Suprapubic skin (tissue), 4 donors: ENCODE measurements around the gene ADD2. TPM values are rescaled to one million over a fixed set of nuclear protein-coding genes. Genes with fewer than 3 reads are reported as not detected.

Source experiments
- DNase-seq, 2 donors: peaks; one replicate each; pipeline ENCODE4 v3.0.0-alpha.2; 2019; ENCODE audit warnings: low spot score in 2 of 2
- H3K27ac ChIP-seq: fragments of 200-600 bp; sonication (generic); one replicate; pipeline ENCODE4 v1.5.1; 2019
- H3K27me3 ChIP-seq: fragments of 200-600 bp; sonication (generic); one replicate; pipeline ENCODE4 v1.5.1; 2019
- H3K36me3 ChIP-seq: fragments of 200-600 bp; sonication (generic); one replicate; pipeline ENCODE4 v1.5.1; 2019
- H3K4me1 ChIP-seq: fragments of 200-600 bp; sonication (generic); one replicate; pipeline ENCODE4 v1.5.1; 2019
- H3K4me3 ChIP-seq: fragments of 200-600 bp; sonication (generic); one replicate; pipeline ENCODE4 v1.5.1; 2019; ENCODE audit warnings: mild to moderate bottlenecking
- H3K9me3 ChIP-seq: fragments of 200-600 bp; sonication (generic); one replicate; pipeline ENCODE4 v1.5.1; 2019
- EP300 ChIP-seq: sonication (generic); formaldehyde crosslinking; IDR thresholded peaks from one replicate; pipeline ENCODE4 v1.6.1; 2017; ENCODE audit warnings: antibody characterized with exemption
- POLR2A ChIP-seq, 2 donors: fragments of 450-650 bp; IDR thresholded peaks; one replicate each; pipeline ENCODE4 v1.6.1; 2017; ENCODE audit warnings: antibody characterized with exemption in 2 of 2, mild to moderate bottlenecking in 2 of 2, moderate library complexity in 2 of 2
- POLR2AphosphoS5 ChIP-seq, 3 donors: sonication (generic); formaldehyde crosslinking; IDR thresholded peaks; one replicate each; pipeline ENCODE4 v1.6.1; 2017; ENCODE audit warnings: antibody characterized with exemption in 3 of 3
- WGBS: methylation state at CpG from one replicate; pipeline ENCODE4 v1.1.5; 2018; 5-methylcytosine and 5-hydroxymethylcytosine counted together
- total RNA-seq, 4 donors: library from RNA; depleted of rRNA; stranded (reverse); fragments of >200 nt; gene quantifications; one replicate each; pipeline ENCODE4 v1.1.0, GENCODE V29; 2016
- TF ChIP-seq, protein P1 (sequence below), 2 donors: fragments of 200-600 bp in 1 of 2; fragments of 450-650 bp in 1 of 2; sonication (generic) in 1 of 2; IDR thresholded peaks; one replicate each; pipeline ENCODE4 v1.5.1; 2016 to 2019; ENCODE audit warnings: antibody characterized with exemption in 2 of 2, mild to moderate bottlenecking in 1 of 2, moderate library complexity in 1 of 2

The ADD2 gene
- total RNA-seq, 4 donors from 2014 or later: 1.4 to 2.3 (median 1.5) TPM

DNA sequence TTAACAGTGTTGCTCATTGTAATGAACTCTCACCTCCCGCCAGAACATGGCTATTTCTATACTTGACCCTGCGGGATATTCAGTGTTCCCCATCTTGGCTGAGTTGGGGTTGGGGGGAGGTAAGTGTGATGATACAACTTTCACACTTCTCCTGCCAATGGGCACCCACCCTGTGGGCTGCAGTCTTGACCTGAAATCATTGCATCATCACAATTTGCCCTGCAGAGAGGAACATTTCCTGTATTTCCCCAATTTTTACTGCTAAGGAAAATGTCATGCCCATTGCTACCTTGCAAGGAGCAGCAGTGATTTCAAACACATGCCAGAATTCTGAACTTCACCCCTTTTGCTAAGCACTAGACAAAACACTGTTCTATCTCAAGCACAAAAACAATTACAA, 92.1 kb downstream of the ADD2 start:
- H3K27ac ChIP-seq: no peak overlapping the region
- DNase-seq: peak in 1 of 2 donors; percentile 9
- H3K9me3 ChIP-seq: no peaks in the 10 kb centered on the region
- no peak overlapping the region for H3K4me3 ChIP-seq
- TF ChIP-seq, protein P1, sequence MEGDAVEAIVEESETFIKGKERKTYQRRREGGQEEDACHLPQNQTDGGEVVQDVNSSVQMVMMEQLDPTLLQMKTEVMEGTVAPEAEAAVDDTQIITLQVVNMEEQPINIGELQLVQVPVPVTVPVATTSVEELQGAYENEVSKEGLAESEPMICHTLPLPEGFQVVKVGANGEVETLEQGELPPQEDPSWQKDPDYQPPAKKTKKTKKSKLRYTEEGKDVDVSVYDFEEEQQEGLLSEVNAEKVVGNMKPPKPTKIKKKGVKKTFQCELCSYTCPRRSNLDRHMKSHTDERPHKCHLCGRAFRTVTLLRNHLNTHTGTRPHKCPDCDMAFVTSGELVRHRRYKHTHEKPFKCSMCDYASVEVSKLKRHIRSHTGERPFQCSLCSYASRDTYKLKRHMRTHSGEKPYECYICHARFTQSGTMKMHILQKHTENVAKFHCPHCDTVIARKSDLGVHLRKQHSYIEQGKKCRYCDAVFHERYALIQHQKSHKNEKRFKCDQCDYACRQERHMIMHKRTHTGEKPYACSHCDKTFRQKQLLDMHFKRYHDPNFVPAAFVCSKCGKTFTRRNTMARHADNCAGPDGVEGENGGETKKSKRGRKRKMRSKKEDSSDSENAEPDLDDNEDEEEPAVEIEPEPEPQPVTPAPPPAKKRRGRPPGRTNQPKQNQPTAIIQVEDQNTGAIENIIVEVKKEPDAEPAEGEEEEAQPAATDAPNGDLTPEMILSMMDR (IDR thresholded peaks at IDR 0.05): no peak
- TF ChIP-seq POLR2A (IDR thresholded peaks at IDR 0.05) (no peak), EP300 (no peak), POLR2AphosphoS5 (IDR thresholded peaks at IDR 0.05) (no peak)
- H3K4me1 ChIP-seq: no peaks in the 10 kb centered on the region
- no peaks in the 10 kb centered on the region for H3K36me3 ChIP-seq
- H3K27me3 ChIP-seq: no peaks in the 10 kb centered on the region
- 100% methylated on average over 2 of the region's 2 CpGs for WGBS

DNA sequence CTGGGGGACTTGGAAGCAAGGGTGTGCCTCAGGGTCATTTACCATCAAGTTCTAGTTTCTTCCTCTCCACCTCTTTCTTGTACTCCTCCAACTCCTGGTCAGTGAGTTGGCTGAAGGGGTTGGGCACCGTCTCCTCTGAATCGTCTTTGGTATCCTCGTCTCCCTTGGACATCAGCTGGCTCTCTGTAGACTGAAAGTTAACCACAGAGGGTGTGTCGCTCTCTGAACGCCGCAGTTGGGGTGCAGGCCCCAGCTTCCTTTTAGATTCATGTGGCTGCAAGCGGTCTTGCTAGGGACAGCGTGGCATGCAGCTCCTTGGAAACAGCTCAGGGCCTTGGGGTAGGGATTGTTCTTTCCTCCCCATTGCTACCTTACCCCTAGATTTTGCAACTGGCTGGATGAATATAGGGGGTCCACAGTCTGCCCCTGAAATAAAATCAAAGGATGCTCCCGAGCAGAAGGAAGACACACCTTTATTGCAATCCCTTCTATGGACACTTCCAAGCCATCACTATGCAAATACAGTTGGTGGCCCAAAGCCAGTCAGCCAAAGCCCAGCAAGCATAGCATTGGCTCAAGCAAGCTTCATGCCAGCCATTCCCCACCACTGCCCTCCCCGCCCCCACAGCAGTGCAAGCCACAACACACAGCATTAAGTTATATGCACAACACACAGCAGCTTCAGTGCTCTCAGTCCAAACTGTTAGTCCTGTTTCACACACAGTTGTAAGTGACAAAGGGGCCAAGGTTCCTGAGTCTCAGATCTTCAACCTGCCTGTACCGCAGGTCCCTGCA, 93.2 kb downstream of the ADD2 start:
- DNase-seq: peak in 1 of 2 donors; percentile 61
- no peaks in the 10 kb centered on the region for H3K9me3 ChIP-seq
- no peak for TF ChIP-seq EP300
- TF ChIP-seq POLR2AphosphoS5 (IDR thresholded peaks at IDR 0.05): no peak
- no peak for TF ChIP-seq POLR2A (IDR thresholded peaks at IDR 0.05)
- TF ChIP-seq, protein P1 (IDR thresholded peaks at IDR 0.05): no peak
- H3K4me1 ChIP-seq: no peaks in the 10 kb centered on the region
- H3K4me3 ChIP-seq: no peak overlapping the region
- H3K27me3 ChIP-seq: no peaks in the 10 kb centered on the region
- H3K36me3 ChIP-seq: no peaks in the 10 kb centered on the region
- no peak overlapping the region for H3K27ac ChIP-seq
- WGBS: 93% methylated on average over 11 of the region's 11 CpGs

DNA sequence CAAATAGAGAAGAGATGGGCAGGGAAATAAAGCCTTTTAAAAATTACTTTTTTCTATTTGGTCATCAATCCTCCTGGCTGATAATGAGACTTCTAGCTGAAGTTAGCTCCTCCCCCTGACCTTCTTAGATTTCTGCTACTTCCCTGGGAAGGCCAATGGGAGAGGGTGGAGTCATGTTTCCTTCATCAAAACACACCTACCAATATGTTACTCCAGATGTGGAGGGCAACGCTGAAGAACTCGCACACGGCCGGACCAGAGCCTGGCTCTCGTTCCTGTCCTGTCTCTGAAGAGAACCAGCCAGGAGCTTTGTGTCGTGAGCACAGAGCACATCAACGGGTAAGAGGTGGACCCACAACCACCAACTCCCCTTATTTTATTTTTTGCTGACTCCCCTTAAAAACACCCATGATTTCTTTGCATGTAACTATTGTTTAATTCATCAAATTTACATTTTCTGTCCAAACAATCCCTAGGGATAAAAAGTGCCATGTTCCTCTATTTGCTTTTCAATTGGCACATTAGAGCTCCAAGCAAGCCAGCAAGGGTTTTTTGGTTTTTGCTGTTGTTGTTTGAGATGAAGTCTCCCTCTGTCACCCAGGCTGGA, 94.9 kb downstream of the ADD2 start:
- Histone ChIP-seq H3K4me1 (no peaks in the 10 kb centered on the region), H3K27me3 (no peaks in the 10 kb centered on the region), H3K9me3 (no peaks in the 10 kb centered on the region), H3K4me3 (no peak overlapping the region), H3K27ac (no peak overlapping the region), H3K36me3 (no peaks in the 10 kb centered on the region)
- peak in 1 of 2 donors; percentile 4 for DNase-seq
- TF ChIP-seq POLR2AphosphoS5 (IDR thresholded peaks at IDR 0.05): no peak
- TF ChIP-seq EP300: no peak
- TF ChIP-seq, protein P1 (IDR thresholded peaks at IDR 0.05): no peak
- TF ChIP-seq POLR2A (IDR thresholded peaks at IDR 0.05): no peak
- 53% methylated on average over 7 of the region's 7 CpGs for WGBS

DNA sequence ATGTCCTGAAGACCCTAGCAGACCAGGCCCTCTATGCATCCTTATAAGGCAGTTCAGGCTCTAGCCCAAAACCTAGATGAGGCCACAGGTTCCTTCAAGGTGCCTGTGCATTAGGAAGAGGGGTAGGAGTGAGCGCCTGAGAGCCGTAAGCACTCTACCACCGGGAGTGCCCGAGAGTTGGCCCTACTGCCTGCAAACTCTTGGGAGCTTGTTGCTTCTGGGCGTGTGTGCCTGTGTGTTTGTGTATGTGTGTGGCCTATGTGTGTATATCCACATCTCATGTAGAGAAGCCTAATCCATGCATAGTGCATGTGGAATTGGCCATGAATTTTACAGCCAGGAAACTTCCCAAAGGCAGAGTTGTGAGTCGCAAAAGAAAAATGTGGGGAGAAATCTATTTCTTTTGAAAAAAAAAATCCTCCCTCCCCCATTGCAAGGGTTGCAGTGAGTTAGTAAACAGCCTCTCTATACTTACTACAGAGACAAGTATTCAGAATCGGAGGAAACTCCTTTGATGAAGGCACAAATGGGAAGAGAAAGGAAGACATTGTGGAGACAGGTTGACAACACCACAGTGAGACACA, 96.8 kb downstream of the ADD2 start:
- Histone ChIP-seq H3K9me3 (no peaks in the 10 kb centered on the region), H3K4me3 (no peak overlapping the region), H3K4me1 (no peaks in the 10 kb centered on the region), H3K27ac (no peak overlapping the region), H3K36me3 (no peaks in the 10 kb centered on the region), H3K27me3 (peaks cover 3% of the 10 kb centered on the region)
- WGBS: 81% methylated on average over 7 of the region's 7 CpGs
- peak in 1 of 2 donors; percentile 23 for DNase-seq
- TF ChIP-seq, protein P1 (IDR thresholded peaks at IDR 0.05): no peak
- TF ChIP-seq POLR2AphosphoS5 (IDR thresholded peaks at IDR 0.05): no peak
- TF ChIP-seq EP300: no peak
- TF ChIP-seq POLR2A (IDR thresholded peaks at IDR 0.05): no peak

DNA sequence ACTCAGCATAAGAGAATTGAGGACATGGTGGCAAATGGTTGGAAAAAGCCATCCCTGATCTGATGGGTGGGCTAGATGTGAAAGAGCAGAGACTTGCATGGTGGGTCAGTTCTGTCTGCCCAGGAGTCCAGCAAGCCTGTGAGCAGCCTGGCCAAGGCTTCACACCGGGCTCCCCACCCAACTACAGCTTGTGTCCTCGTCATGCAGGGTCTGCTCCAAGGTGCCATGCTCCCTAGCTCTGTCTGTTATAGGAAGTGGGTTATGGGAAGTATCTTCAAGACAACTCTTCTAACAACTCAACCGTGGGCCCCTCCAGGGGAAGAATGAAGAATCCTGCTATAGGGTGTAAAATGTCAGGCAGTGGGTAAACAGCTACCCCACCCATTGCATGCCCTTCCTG, 97.4 kb downstream of the ADD2 start:
- Histone ChIP-seq H3K4me3 (no peak overlapping the region), H3K9me3 (no peaks in the 10 kb centered on the region), H3K36me3 (no peaks in the 10 kb centered on the region), H3K27ac (no peak overlapping the region), H3K4me1 (no peaks in the 10 kb centered on the region), H3K27me3 (peaks cover 3% of the 10 kb centered on the region)
- 84% methylated on average over 3 of the region's 3 CpGs for WGBS
- DNase-seq: peak in 1 of 2 donors; percentile 65
- TF ChIP-seq, protein P1 (IDR thresholded peaks at IDR 0.05): no peak
- TF ChIP-seq POLR2AphosphoS5 (IDR thresholded peaks at IDR 0.05): no peak
- no peak for TF ChIP-seq POLR2A (IDR thresholded peaks at IDR 0.05)
- no peak for TF ChIP-seq EP300
